Measurements from ENCODE around the gene FGD2.

DNA sequence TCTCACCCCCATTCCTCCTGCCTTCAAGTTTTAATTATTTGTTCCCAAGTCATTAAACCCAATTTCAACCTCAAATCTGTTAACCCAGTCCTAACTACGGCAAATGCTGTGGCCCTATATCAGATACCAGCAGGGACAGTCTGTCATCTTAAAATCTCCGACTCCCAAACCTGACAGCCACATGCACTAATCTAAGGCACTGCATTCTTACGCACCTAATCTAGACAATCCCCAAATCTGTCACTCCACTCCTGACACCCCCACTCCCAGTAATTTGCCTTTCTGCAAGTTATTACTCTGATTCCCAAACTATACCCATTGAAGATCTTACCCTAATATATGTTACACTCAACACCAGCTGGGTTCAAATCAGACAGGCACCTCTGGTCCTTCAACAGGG, 21.9 kb upstream of the FGD2 start:
- TF ChIP-seq, protein P1, sequence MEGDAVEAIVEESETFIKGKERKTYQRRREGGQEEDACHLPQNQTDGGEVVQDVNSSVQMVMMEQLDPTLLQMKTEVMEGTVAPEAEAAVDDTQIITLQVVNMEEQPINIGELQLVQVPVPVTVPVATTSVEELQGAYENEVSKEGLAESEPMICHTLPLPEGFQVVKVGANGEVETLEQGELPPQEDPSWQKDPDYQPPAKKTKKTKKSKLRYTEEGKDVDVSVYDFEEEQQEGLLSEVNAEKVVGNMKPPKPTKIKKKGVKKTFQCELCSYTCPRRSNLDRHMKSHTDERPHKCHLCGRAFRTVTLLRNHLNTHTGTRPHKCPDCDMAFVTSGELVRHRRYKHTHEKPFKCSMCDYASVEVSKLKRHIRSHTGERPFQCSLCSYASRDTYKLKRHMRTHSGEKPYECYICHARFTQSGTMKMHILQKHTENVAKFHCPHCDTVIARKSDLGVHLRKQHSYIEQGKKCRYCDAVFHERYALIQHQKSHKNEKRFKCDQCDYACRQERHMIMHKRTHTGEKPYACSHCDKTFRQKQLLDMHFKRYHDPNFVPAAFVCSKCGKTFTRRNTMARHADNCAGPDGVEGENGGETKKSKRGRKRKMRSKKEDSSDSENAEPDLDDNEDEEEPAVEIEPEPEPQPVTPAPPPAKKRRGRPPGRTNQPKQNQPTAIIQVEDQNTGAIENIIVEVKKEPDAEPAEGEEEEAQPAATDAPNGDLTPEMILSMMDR (conservative IDR thresholded peaks at IDR 0.05; ENCODE audit: low read depth, low read length) = no peak
- no peak for TF ChIP-seq EZH2 (IDR thresholded peaks at IDR 0.05; ENCODE audit: borderline replicate concordance, low read depth, low read length, poor library complexity, severe bottlenecking)
